Osteocyte (in vitro differentiated cells): Measurements from ENCODE around the gene GPRC5D. TPM values are rescaled to one million over a fixed set of nuclear protein-coding genes. Genes with fewer than 3 reads are reported as not detected.

Source experiments
- DNase-seq: peaks from one replicate; pipeline ENCODE4 v3.0.0; 2021; ENCODE audit warnings: mixed read lengths; ENCODE audit not compliant: unreplicated experiment; ENCODE audit errors: extremely low spot score
- H3K27ac Mint-ChIP-seq: one replicate; pipeline ENCODE4 v1.8.0; 2021; ENCODE audit warnings: mild to moderate bottlenecking, mixed read lengths; ENCODE audit not compliant: unreplicated experiment
- H3K27me3 Mint-ChIP-seq: one replicate; pipeline ENCODE4 v1.8.0; 2021; ENCODE audit warnings: mixed read lengths; ENCODE audit not compliant: unreplicated experiment
- H3K36me3 Mint-ChIP-seq: one replicate; pipeline ENCODE4 v1.8.0; 2021; ENCODE audit warnings: mixed read lengths; ENCODE audit not compliant: unreplicated experiment
- H3K4me1 Mint-ChIP-seq: one replicate; pipeline ENCODE4 v1.8.0; 2021; ENCODE audit warnings: mixed read lengths; ENCODE audit not compliant: unreplicated experiment
- H3K4me3 Mint-ChIP-seq: one replicate; pipeline ENCODE4 v1.8.0; 2021; ENCODE audit warnings: mild to moderate bottlenecking, moderate library complexity, mixed read lengths; ENCODE audit not compliant: unreplicated experiment
- H3K9me3 Mint-ChIP-seq: one replicate; pipeline ENCODE4 v1.8.0; 2021; ENCODE audit warnings: mixed read lengths; ENCODE audit not compliant: unreplicated experiment
- total RNA-seq: library from RNA; stranded (reverse); gene quantifications from 2 replicates; pipeline ENCODE4 v1.2.1, GENCODE V29; 2021
- TF ChIP-seq, protein P1 (sequence below): fragments of 200-600 bp; sonication (generic); IDR thresholded peaks from 2 replicates; pipeline ENCODE4 v1.5.0; 2021; ENCODE audit warnings: antibody characterized with exemption, mild to moderate bottlenecking, moderate library complexity

The GPRC5D gene
- total RNA-seq, 1 donor from 2014 or later: not detected

DNA sequence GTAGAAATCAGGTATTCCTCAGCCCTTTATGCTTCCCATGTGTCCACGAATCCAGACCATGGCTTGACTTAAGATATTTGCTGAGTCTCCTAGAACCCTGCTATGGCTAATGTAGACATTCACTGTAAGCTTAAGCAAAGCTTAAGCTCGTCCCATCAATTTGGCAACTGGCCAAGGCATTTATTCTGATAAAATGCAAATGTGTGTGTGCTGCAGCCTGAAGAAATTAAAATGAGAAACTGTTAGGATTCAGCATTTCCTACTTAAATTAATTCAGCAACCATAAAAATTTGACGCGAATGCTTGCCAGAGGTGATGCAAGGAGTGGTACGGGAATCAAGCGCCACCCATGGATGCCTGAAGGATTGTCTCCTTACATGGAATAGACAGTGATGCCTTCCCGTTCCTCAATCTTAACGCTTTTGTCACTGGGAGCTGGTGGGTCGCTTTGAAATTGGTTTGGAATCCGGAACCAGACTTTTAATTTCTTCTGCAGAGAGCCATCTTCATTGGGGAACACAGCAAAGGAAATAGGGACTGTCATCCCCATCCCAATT lies 34.9 kb upstream of the GPRC5D start:
- DNase-seq: no peak
- Mint-ChIP-seq H3K4me3 (no peak overlapping the region), H3K36me3 (peaks cover 28% of the 10 kb centered on the region), H3K9me3 (no peaks in the 10 kb centered on the region), H3K27me3 (no peaks in the 10 kb centered on the region), H3K4me1 (peaks cover 21% of the 10 kb centered on the region), H3K27ac (no peak overlapping the region)
- TF ChIP-seq, protein P1, sequence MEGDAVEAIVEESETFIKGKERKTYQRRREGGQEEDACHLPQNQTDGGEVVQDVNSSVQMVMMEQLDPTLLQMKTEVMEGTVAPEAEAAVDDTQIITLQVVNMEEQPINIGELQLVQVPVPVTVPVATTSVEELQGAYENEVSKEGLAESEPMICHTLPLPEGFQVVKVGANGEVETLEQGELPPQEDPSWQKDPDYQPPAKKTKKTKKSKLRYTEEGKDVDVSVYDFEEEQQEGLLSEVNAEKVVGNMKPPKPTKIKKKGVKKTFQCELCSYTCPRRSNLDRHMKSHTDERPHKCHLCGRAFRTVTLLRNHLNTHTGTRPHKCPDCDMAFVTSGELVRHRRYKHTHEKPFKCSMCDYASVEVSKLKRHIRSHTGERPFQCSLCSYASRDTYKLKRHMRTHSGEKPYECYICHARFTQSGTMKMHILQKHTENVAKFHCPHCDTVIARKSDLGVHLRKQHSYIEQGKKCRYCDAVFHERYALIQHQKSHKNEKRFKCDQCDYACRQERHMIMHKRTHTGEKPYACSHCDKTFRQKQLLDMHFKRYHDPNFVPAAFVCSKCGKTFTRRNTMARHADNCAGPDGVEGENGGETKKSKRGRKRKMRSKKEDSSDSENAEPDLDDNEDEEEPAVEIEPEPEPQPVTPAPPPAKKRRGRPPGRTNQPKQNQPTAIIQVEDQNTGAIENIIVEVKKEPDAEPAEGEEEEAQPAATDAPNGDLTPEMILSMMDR: no peak

DNA sequence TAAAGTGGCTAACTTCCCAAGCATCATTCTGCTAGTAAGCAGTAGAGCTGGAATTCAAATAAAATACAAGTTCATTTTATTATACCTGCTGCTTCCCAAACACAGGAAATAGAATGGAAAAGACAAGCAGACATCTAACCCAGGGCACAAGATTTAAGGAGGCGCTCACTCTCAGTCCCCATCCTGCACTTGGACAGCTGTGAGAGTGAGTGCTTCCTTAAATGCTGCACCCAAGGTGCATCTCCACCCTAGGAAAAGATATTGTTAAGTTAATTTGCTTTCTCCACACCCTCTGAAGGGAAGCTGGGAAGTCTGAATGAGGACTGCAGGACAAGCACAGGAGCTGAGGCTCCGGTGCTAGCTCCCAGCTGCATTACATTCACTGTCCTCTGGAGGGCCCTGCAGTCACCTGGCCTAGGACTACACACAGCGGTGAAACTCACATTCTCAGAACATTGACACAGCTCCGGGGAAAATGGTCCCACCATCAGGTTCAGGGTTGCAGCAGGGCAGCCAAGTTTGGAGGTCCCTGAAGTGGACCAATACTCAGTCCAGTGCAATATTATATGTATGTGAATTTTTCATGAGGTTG lies 33.9 kb upstream of the GPRC5D start:
- Mint-ChIP-seq H3K4me3 (no peak overlapping the region), H3K27ac (no peak overlapping the region), H3K9me3 (no peaks in the 10 kb centered on the region), H3K27me3 (no peaks in the 10 kb centered on the region), H3K36me3 (peaks cover 26% of the 10 kb centered on the region), H3K4me1 (peaks cover 12% of the 10 kb centered on the region)
- TF ChIP-seq, protein P1: peak; percentile 49
- DNase-seq: no peak

DNA sequence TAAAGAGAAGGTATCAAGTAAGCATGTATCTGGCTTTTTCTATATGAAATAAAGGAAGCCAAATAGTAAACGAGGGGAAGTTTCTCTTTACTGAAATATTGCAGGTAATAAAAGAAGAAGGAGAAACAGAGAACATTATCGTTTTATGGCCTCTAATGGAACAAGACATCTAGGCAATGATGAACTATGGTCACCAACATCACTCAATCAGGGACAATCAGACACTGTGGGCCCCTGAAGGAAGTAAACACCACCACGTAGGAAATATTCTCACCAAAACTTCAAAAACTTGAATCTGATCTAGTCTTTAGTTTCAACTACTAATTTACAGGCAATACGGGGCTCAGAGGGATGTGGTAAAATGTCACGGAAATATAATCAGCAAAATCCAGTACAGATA lies 32.2 kb upstream of the GPRC5D start:
- Mint-ChIP-seq H3K36me3 (peaks cover 22% of the 10 kb centered on the region), H3K27me3 (no peaks in the 10 kb centered on the region), H3K4me3 (no peak overlapping the region), H3K27ac (no peak overlapping the region), H3K4me1 (peaks cover 6% of the 10 kb centered on the region), H3K9me3 (no peaks in the 10 kb centered on the region)
- no peak for DNase-seq
- TF ChIP-seq, protein P1: no peak

DNA sequence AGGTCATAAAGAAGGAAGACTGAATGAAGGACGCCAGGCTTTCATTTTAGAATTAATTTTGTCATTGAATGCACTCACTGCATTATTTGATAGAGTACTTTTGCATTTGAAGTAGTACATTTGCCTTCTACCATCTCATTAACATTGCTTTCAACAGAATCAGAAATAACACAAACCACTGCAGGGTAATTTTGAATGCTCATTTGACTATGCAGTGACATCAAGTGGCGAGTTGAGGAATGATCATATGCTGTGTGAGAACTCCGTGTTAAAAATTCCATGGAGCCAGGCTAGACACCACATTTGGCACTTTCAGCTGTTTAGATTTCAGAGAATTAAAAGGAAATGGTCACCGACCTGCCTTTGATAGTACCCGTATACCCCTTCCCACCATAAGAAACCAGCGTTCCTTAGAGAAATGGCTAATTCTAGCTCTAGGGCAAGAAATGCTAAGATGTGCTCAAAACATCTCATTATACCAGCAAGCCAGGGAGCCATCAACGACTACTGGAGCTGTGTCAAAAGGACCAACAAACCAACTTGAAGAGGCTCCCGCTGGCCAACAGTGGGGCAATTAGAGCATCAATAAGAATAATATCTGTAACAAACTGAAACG lies 31.6 kb upstream of the GPRC5D start:
- Mint-ChIP-seq H3K4me1 (peaks cover 6% of the 10 kb centered on the region), H3K36me3 (peaks cover 19% of the 10 kb centered on the region), H3K27ac (peak overlapping the region; percentile 19), H3K27me3 (no peaks in the 10 kb centered on the region), H3K9me3 (no peaks in the 10 kb centered on the region), H3K4me3 (no peak overlapping the region)
- TF ChIP-seq, protein P1: peak; percentile 78
- DNase-seq: no peak

DNA sequence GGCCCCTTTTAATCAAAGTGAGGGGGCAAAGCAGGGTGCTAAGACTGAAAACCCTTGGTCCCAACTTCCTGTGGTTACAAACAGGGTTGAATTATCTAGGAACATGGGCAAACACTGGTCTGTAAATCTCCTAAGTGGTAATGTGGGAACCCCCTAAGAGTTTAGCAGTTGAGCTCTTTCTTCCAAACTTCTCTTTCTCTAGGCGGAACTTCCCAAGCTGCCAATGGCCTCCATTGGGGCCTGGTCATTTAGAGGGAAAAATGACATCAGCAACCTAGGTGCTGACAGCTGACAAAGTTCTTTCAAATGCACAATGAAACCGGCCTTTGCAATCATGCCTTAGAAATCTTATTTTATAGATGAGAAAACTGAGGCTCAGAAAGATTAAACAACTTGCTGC lies 30.4 kb upstream of the GPRC5D start:
- H3K27me3 Mint-ChIP-seq: no peaks in the 10 kb centered on the region
- TF ChIP-seq, protein P1: no peak

More for the DNA sequence above, 30.4 kb upstream of the GPRC5D start:
- Mint-ChIP-seq H3K9me3 (no peaks in the 10 kb centered on the region), H3K4me1 (peaks cover 8% of the 10 kb centered on the region), H3K36me3 (peaks cover 15% of the 10 kb centered on the region), H3K27ac (no peak overlapping the region), H3K4me3 (no peak overlapping the region)
- no peak for DNase-seq
